EH (cell line): ENCODE measurements around the gene PISD.
A peak's percentile ranks its signal among the peaks of the same experiment; 100 is the strongest.
"Not testable (repeated sequence)": the region's sequence is repeated elsewhere in the genome, so short reads cannot be mapped to it uniquely, and the experiment has no call there.

Experiments used
- DNase-seq: peaks from one replicate; pipeline ENCODE4 v3.0.0-alpha.2; 2015; ENCODE audit warnings: low read depth

The PISD gene

GRCh38 chr22:31607696-31608095, 54.3 kb downstream of the PISD start:
- DNase-seq = no peak

- DNase-seq = no peak
Measured at GRCh38 chr22:31605851-31606585, 56.0 kb downstream of the PISD start.

GRCh38 chr22:31604746-31605705, 57.0 kb downstream of the PISD start:
- DNase-seq = no peak

- no peak for DNase-seq
Measured at GRCh38 chr22:31604137-31604705, 57.8 kb downstream of the PISD start.

- no peak for DNase-seq
Measured at GRCh38 chr22:31603574-31603973, 58.4 kb downstream of the PISD start.

GRCh38 chr22:31603081-31603525, 58.9 kb downstream of the PISD start:
- no peak for DNase-seq

GRCh38 chr22:31602259-31602952, 59.6 kb downstream of the PISD start:
- DNase-seq = peak; percentile 97

- no peak for DNase-seq
Measured at GRCh38 chr22:31595271-31595670, 66.7 kb downstream of the PISD start.

GRCh38 chr22:31590161-31590560, 71.9 kb downstream of the PISD start:
- DNase-seq = not testable (repeated sequence)

- DNase-seq = no peak
Measured at GRCh38 chr22:31588970-31589675, 72.9 kb downstream of the PISD start.

GRCh38 chr22:31586137-31586920, 75.7 kb downstream of the PISD start:
- DNase-seq = peak; percentile 71

- DNase-seq = peak; percentile 71
Measured at GRCh38 chr22:31585161-31585859, 76.7 kb downstream of the PISD start.

- no peak for DNase-seq
Measured at GRCh38 chr22:31584804-31585160, 77.2 kb downstream of the PISD start.

GRCh38 chr22:31583861-31584485, 78.0 kb downstream of the PISD start:
- peak; percentile 85 for DNase-seq

GRCh38 chr22:31579835-31580242, 82.2 kb downstream of the PISD start:
- no peak for DNase-seq

GRCh38 chr22:31578171-31578570, 83.8 kb downstream of the PISD start:
- DNase-seq = no peak

- no peak for DNase-seq
Measured at GRCh38 chr22:31577711-31578110, 84.3 kb downstream of the PISD start.

- DNase-seq = no peak
Measured at GRCh38 chr22:31575190-31575589, 86.8 kb downstream of the PISD start.

- no peak for DNase-seq
Measured at GRCh38 chr22:31574055-31574670, 87.9 kb downstream of the PISD start.
